Measurements from ENCODE around the gene ARHGAP18.

The ARHGAP18 gene

GRCh38 chr6:129543981-129544380 is 166.0 kb downstream of the ARHGAP18 start:
- Histone ChIP-seq H3K4me3 (ENCODE audit: low read length) (no peak overlapping the region), H3K4me1 (ENCODE audit: control insufficient read depth, low read length) (no peaks in the 10 kb centered on the region), H3K9me2 (replicated peaks; ENCODE audit: control insufficient read depth, low read length) (no peaks in the 10 kb centered on the region), H3K4me2 (ENCODE audit: low read length) (no peak overlapping the region), H4K20me1 (ENCODE audit: control insufficient read depth, insufficient read depth, low read depth, low read length) (no peaks in the 10 kb centered on the region), H3K9me3 (ENCODE audit: control insufficient read depth, insufficient read depth, low read length) (no peaks in the 10 kb centered on the region), H3K79me2 (ENCODE audit: control insufficient read depth, low read length) (no peaks in the 10 kb centered on the region), H3K36me3 (ENCODE audit: control insufficient read depth, low read length) (no peaks in the 10 kb centered on the region), H3F3A (ENCODE audit: control insufficient read depth, insufficient read depth) (no peaks in the 10 kb centered on the region), H3K27ac (ENCODE audit: low read depth, low read length) (no peak overlapping the region), H3K27me3 (ENCODE audit: control insufficient read depth, low read length) (0 out of 2 replicates have a peak, but pooled peaks cover 2% of the 10 kb centered on the region)
- TF ChIP-seq EZH2phosphoT487 (IDR thresholded peaks at IDR 0.05; ENCODE audit: borderline replicate concordance, low read length) = no peak
- TF ChIP-seq, protein P1, sequence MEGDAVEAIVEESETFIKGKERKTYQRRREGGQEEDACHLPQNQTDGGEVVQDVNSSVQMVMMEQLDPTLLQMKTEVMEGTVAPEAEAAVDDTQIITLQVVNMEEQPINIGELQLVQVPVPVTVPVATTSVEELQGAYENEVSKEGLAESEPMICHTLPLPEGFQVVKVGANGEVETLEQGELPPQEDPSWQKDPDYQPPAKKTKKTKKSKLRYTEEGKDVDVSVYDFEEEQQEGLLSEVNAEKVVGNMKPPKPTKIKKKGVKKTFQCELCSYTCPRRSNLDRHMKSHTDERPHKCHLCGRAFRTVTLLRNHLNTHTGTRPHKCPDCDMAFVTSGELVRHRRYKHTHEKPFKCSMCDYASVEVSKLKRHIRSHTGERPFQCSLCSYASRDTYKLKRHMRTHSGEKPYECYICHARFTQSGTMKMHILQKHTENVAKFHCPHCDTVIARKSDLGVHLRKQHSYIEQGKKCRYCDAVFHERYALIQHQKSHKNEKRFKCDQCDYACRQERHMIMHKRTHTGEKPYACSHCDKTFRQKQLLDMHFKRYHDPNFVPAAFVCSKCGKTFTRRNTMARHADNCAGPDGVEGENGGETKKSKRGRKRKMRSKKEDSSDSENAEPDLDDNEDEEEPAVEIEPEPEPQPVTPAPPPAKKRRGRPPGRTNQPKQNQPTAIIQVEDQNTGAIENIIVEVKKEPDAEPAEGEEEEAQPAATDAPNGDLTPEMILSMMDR (IDR thresholded peaks at IDR 0.05; ENCODE audit: low read depth, low read length, poor library complexity, severe bottlenecking) = no peak

DNA sequence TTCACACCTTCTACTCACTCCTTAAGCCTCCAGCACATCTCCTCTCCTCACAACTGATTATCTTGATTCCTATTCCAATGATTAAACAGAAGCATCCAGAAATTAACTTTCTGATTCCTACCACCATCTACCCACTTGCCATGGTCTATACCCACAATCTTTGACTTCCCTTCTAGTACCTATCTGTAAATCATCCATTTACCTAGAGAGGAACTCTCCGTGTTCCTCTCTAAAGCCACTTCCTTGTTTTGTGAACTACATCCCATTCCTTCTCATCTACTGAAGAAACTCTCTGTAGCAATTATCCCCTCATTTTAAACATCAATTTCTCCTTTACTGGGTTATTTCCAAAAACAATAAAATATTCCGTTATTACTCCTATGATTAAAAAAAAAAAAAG is 167.3 kb downstream of the ARHGAP18 start:
- Histone ChIP-seq H3K4me2 (ENCODE audit: low read length) (no peak overlapping the region), H3K9me2 (replicated peaks; ENCODE audit: control insufficient read depth, low read length) (no peaks in the 10 kb centered on the region), H3K27ac (ENCODE audit: low read depth, low read length) (no peak overlapping the region), H4K20me1 (ENCODE audit: control insufficient read depth, insufficient read depth, low read depth, low read length) (no peaks in the 10 kb centered on the region), H3K79me2 (ENCODE audit: control insufficient read depth, low read length) (no peaks in the 10 kb centered on the region), H3K36me3 (ENCODE audit: control insufficient read depth, low read length) (no peaks in the 10 kb centered on the region), H3K4me3 (ENCODE audit: low read length) (no peak overlapping the region), H3F3A (ENCODE audit: control insufficient read depth, insufficient read depth) (no peaks in the 10 kb centered on the region), H3K9me3 (ENCODE audit: control insufficient read depth, insufficient read depth, low read length) (no peaks in the 10 kb centered on the region), H3K27me3 (ENCODE audit: control insufficient read depth, low read length) (peaks cover 5% of the 10 kb centered on the region; the same call in 1 of the 2 replicates), H3K4me1 (ENCODE audit: control insufficient read depth, low read length) (no peaks in the 10 kb centered on the region)
- TF ChIP-seq, protein P1 (IDR thresholded peaks at IDR 0.05; ENCODE audit: low read depth, low read length, poor library complexity, severe bottlenecking) = no peak
- TF ChIP-seq EZH2phosphoT487 (IDR thresholded peaks at IDR 0.05; ENCODE audit: borderline replicate concordance, low read length) = no peak

DNA sequence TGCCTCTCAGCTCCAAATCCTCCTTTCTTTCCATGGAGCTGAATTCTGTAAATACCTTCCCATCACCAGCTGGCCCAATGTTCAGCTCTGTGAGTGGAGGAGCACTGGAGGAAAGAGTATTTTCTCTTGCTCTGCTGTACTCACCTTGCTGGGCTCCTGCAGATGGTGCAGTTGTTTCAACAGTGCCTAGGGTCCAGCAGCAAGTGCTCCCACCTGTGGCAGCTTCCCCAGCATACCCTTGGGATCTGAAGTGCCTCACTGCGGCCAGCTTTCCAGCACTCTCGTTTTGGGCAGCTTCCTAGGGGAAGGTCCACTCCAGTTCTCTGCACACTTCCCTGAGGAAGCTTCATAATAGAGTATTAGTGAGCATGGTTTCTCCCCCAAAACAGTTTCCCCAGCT is 170.9 kb downstream of the ARHGAP18 start:
- no peak overlapping the region for H3K27ac ChIP-seq (ENCODE audit: low read depth, low read length)
- H3K9me2 ChIP-seq (replicated peaks; ENCODE audit: control insufficient read depth, low read length) = no peaks in the 10 kb centered on the region
- H3K4me1 ChIP-seq (ENCODE audit: control insufficient read depth, low read length) = no peaks in the 10 kb centered on the region
- H3K4me3 ChIP-seq (ENCODE audit: low read length) = no peak overlapping the region
- H3K79me2 ChIP-seq (ENCODE audit: control insufficient read depth, low read length) = no peaks in the 10 kb centered on the region
- no peaks in the 10 kb centered on the region for H4K20me1 ChIP-seq (ENCODE audit: control insufficient read depth, insufficient read depth, low read depth, low read length)
- TF ChIP-seq, protein P1 (IDR thresholded peaks at IDR 0.05; ENCODE audit: low read depth, low read length, poor library complexity, severe bottlenecking) = no peak
- no peak for TF ChIP-seq EZH2phosphoT487 (IDR thresholded peaks at IDR 0.05; ENCODE audit: borderline replicate concordance, low read length)
- H3K27me3 ChIP-seq (ENCODE audit: control insufficient read depth, low read length) = peaks cover 6% of the 10 kb centered on the region; the same call in 1 of the 2 replicates
- H3K9me3 ChIP-seq (ENCODE audit: control insufficient read depth, insufficient read depth, low read length) = no peaks in the 10 kb centered on the region
- no peak overlapping the region for H3K4me2 ChIP-seq (ENCODE audit: low read length)
- H3F3A ChIP-seq (ENCODE audit: control insufficient read depth, insufficient read depth) = no peaks in the 10 kb centered on the region
- H3K36me3 ChIP-seq (ENCODE audit: control insufficient read depth, low read length) = no peaks in the 10 kb centered on the region
